HG03520 (cell line): Measurements from ENCODE around the gene SLC13A3.
"Not testable (repeated sequence)": the region's sequence is repeated elsewhere in the genome, so short reads cannot be mapped to it uniquely, and the experiment has no call there.

Experiments used
- ATAC-seq: cut with Tn5 transposase; IDR thresholded peaks from one replicate; pipeline ENCODE4 v1.9.1; 2021; ENCODE audit warnings: mild to moderate bottlenecking, moderate library complexity; ENCODE audit not compliant: unreplicated experiment

SLC13A3 gene

DNA sequence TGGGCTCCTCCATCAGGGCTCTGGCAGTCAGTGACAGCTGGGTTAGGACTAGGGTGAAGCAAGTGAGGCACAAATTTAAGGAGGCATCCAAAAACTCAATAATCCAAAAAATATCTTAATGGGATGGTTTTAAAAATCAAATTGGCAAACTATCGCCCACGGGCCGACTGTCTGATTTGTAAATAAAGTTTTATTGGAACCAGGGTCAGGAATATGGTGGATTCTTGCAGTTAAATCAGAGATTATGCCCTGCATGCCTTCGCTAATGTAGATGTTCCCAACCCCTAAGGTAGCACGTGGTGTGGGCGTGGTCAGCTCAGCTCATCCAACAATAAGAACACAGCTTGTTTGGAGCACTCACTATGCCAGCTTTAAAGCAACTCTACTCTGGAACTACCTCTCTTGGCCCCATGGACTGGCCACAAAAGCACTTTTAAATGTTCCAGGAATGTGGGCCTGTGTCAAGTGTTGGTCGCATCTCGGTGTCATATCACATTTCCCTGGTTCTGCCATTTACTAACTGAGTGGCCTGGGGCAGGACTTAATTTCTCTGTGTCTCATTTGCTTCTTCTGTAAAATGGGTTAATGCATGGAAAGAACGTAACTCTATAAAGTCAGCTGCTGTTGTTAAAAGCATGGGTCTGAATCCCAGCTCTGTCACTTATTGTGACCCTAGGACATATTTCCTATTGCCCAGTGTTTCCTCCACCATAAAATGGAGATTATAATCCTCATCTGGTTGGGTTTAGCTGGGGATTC lies 31.0 kb upstream of the SLC13A3 start:
- ATAC-seq: no peak

DNA sequence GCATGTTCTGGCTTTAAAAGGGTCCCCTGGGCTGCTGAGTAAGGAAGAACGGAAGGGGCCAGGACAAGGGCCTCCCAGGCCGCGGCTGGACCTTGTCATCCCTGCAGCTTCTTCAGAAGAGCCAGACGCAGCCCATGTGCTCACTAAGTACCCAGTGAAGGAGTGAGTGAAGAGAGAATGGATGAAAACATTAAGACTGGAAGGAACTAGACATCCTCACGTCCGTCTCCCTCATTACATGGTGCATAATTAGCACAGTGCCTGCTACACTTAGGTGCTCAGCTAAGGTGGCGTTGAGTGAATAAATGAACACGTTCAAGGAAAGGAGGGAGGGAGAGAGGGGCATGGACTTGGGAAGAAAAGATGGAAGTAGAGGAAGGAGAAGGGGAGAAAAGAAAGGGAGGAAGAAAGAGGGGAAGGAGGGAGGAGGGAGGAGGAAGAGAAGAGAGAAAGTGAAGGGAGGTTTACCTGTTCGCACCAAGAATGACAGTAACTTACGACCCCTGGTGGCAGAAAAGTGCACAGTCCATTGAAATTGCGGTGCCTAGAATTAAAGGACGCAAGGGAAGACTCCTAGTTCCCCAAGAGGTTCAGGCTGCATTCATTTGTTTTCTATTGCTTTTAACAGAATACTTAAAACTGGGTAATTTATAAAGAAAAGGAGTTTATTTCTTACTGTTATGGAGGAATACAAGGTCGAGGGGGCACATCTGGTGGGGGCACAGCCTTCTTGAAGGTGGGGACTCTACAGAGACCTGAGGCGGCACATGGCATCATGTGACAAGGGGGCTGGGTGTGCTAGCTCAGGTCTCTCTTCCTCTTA lies 30.0 kb upstream of the SLC13A3 start:
- ATAC-seq: no peak

DNA sequence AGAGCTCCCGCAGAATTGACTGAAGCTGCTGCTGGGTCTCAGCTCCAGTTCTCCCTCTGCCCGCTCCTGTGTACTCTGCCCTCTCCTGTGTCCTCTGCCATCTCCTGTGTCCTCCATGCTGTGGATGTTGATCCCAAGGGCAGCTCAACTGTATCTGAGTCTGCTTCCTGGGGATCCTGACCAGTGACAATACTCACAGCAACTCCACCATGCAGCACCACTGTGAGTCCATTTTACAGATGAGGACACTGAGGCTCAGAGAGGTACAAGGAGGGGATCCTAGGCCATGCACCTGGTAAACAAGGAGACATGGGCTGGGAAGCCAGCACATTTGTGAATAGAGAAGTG lies 29.4 kb upstream of the SLC13A3 start:
- no peak for ATAC-seq

GRCh38 chr20:46678516-46678915 lies 27.3 kb upstream of the SLC13A3 start:
- ATAC-seq: no peak

GRCh38 chr20:46677608-46678007 lies 26.3 kb upstream of the SLC13A3 start:
- ATAC-seq: no peak

GRCh38 chr20:46676649-46677316 lies 25.5 kb upstream of the SLC13A3 start:
- not testable (repeated sequence) for ATAC-seq

- ATAC-seq: no peak
Measured at GRCh38 chr20:46674253-46675083, 23.2 kb upstream of the SLC13A3 start.

GRCh38 chr20:46673394-46674252 lies 22.4 kb upstream of the SLC13A3 start:
- ATAC-seq: no peak

DNA sequence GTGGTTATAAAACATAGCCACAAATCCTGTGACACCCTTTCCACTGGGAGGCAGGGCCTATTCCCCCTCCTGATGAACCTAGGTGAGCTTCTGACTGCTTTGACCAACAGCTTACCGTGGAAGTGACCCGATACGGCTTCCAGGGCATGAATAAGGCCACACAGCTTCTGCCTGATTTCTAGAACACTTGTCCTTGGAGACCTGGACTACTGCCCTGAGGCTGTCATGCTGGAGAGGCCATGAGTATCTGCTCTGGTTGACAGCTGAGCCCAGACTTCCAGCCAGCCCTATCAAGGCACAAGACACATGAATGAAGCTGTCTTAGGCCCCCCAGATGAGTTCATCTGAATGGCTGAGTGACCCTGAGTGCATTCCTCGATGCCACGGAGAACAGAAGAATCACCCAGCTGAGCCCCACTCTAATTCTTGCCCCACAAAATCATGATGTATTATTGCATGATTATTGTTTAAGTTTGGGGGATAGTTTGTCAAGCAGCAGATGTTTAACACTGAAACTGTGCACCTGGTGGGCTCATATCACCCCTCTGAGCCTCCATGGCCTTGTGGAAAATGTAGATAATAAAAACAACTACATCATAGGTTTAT lies 21.4 kb upstream of the SLC13A3 start:
- ATAC-seq: no peak

DNA sequence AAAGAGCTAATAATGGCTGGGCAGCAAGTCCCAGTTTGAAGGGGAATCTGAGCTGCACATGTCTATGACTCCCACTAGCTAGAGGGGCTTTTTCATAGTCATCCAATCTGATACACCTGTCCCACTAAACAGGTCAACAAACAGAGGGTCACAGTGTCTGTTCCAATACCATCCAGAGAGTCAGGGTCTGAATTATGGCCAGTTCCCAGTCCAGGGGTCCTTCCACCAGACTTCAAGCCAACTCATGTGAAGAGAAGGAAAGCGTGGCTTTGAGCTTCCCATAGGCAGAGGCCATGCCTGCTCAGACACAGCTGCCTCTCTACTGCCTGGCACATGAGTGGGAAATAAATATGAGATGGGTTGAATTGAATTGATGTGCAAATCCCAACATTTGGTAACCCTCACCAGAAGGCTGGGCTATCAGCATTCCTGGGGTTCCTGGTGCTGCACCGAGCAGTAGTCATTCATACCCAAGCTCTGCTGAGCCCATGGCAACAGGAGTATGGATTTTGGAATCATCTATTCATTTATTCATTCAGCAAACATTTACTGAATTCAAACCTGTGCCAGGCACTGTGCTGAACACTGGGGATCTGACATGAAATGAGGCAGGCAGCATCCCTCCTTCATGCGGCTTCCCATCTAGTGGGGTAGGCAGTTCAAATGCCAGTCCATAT lies 20.7 kb upstream of the SLC13A3 start:
- no peak for ATAC-seq

GRCh38 chr20:46670585-46671584 lies 19.6 kb upstream of the SLC13A3 start:
- ATAC-seq: no peak

DNA sequence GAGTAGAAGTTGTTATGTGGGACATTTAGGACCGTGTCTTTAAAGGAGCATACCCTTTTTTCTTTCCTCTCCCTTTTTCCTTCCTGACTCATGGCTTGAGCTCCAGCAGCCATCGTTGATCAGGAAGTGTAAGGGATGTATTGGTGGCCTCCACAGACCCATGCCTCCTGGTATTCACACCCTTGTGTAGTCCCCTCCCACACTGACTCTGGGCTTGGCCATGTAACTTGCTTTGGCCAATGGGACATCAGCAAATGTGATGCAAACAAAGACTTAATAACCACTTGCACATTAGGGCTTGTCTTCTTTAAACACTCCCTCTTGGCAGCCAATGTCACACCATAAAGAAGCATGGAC lies 18.9 kb upstream of the SLC13A3 start:
- ATAC-seq: no peak

GRCh38 chr20:46666818-46667515 lies 15.7 kb upstream of the SLC13A3 start:
- ATAC-seq: no peak

- ATAC-seq: no peak
Measured at GRCh38 chr20:46666306-46666705, 15.0 kb upstream of the SLC13A3 start.

- no peak for ATAC-seq
Measured at GRCh38 chr20:46665602-46666001, 14.3 kb upstream of the SLC13A3 start.

DNA sequence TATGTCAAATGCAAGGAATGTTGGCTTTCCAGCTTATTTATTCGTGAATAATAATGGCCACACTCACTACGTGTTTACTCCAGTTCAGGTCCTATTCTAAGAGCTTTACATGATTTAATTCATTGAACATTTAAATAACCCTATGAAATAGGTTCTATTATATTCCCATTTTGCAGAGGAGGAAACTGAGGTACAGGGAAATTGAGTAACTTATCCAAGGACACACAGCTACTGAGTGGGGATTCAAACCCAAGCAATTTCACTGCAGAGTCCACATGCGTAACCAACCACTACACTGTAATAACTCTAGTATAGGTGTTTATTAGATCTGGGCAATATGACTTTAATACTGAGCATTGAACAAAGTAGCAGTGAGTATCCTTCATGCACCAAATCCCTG lies 12.3 kb upstream of the SLC13A3 start:
- no peak for ATAC-seq

DNA sequence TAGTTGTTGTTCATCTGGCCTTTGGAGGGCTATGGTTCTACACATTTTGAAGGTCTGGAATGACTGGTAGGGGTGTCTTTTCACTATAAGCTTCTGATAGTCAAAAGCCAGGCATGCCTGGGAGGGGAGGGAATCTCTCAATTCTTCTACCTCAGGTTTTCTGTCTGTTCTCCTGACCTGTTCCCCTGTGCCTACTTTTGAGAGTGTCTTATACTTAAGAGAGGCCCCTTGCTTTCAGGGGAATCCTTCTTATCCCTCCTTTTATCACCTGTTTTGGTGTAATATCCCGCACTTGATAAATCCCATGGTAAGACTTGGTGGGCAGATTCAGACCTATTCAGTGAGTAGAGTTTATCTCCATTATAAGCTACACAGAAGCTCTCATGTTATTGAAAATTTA lies 10.4 kb upstream of the SLC13A3 start:
- ATAC-seq: no peak
